HG03520 (cell line): Measurements from ENCODE around the gene LIN54.
"Not testable (repeated sequence)": the region's sequence is repeated elsewhere in the genome, so short reads cannot be mapped to it uniquely, and the experiment has no call there.

Experiments used
- ATAC-seq: cut with Tn5 transposase; IDR thresholded peaks from one replicate; pipeline ENCODE4 v1.9.1; 2021; ENCODE audit warnings: mild to moderate bottlenecking, moderate library complexity; ENCODE audit not compliant: unreplicated experiment

Gene LIN54

DNA sequence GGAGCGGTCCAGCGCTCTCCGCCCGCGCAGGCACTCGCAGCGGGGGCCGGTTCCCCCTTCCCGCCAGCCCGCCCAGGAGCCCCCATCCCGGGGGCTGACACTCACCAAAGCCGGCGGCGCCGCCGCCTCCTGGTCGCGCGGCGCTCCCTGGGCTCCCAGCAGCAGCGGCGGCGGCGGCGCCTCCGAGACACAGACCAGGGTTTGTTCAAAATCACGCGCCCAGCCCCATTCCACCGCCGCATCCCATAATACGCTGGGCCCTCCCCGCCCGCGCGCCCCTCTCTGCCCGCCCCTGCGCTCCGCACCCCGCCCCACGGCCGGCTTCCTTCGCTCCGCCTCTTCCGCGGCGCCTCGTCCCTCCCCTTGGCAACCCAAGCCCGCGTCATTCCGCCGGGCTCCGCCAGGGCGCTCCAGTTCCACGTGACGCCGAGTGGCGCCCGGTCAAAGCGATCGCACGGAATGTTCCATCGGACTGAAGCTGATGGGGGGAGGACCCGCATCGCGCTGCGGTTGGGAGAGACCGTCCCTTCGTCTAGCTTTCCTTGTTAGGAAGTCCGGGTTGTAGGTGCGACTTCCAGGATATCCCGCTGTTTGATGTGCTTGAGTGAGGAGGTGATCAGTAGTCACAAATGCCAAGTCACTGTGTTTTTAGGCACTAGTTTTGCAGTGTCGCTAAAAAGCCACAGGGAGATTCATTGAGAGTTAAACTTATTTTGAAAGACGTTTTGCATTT, 2.2 kb upstream of the LIN54 start:
- ATAC-seq, result peak; percentile 79

DNA sequence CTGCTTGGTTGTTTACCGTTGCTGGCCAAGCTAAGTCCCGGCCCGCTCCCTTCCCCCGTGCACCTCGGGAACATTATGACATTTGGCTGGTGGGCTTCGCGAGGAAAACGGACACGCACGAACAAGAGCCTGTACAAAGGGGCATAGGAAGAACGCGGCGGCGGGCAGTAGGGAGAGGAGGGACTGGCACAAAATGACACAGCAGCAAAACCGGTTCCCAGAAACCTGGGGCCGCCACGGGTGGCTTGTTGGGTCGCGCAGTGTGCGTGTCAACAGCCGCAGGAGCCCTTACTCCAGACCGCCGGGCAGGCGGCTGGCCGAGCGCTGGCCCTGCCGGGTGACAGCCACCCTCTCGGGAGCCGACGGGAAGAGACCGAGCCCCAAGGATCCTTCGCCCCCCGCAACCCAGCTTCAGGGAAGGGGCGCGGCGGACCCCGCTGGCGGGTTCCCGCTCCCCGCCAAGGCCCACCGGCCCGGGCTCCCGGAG, 1.6 kb upstream of the LIN54 start:
- ATAC-seq, result no peak

- no peak for ATAC-seq
These were observed 1.1 kb upstream of the LIN54 start for GRCh38 chr4:83011689-83012199.

- no peak for ATAC-seq
These were observed 507 bp downstream of the LIN54 start for GRCh38 chr4:83010111-83010521.

GRCh38 chr4:83009529-83009928, 1.1 kb downstream of the LIN54 start:
- no peak for ATAC-seq

DNA sequence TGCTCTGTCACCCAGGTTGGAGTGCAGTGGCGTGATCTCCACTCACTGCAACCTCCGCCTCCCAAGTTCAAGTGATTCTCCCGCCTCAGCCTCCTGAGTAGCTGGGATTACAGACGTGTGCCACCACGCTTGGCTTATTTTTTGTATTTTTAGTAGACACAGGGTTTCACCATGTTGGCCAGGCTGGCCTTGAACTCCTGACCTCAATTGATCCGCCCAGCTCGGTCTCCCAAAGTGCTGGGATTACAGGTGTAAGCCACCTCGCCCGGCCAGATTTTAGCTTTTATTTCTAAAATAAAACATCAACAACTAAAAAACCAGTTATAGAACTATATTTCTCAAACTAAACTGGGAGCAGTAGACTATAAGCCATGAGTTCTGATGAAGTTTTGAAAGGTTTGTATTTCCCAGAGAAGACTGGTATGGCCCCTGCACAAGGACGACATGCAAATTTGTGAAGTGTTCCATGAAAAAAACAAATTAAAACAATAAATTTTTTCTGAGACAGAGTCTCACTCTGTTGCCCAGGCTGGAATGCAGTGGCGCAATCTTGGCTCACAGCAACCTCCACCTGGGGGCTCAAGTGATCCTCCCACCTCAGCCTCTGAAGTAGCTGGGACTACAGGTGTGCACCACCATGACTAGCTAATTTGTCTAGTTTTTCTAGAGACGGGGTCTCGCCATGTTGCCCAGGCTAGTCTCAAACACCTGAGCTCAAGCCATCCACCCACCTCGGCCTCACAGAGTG, 7.4 kb downstream of the LIN54 start:
- not testable (repeated sequence) for ATAC-seq

DNA sequence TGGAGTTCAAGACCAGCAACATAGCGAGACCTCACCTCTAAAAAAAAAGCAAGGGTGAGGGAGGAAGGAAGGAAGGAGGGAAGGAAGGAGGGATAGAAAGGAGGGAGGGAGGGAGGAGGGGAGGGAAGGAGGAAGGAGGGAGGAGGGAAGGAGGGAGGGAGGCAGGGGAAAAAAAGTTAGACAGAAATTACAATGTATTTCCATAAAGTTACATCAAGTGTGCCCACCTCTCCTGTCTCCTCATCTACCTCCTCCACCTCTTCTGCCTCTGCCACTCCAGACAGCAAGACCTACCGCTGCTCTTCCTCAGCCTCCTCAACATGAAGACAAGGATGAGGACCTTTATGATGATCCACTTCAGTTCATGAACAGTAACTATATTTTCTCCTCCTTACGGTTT, 8.3 kb downstream of the LIN54 start:
- no peak for ATAC-seq

DNA sequence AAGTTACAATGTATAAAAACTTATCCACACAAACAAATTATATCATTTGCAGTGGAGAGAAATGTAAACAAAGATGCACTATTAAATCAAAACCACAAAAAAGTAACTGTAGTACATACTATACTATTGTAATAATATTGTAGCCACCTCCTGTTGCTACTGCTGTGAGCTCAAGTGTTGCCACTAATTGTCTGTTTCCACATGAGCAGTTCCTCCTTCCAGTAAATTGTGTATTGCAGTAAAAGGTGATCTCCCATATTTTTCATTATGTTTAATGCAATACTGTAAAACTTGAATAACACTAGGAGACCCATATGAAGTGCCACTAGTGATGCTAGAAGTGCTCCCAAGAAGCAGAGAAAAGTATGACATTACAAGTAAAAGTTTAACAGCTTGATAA, 11.7 kb downstream of the LIN54 start:
- ATAC-seq, result no peak

GRCh38 chr4:82994834-82995233, 15.8 kb downstream of the LIN54 start:
- no peak for ATAC-seq

DNA sequence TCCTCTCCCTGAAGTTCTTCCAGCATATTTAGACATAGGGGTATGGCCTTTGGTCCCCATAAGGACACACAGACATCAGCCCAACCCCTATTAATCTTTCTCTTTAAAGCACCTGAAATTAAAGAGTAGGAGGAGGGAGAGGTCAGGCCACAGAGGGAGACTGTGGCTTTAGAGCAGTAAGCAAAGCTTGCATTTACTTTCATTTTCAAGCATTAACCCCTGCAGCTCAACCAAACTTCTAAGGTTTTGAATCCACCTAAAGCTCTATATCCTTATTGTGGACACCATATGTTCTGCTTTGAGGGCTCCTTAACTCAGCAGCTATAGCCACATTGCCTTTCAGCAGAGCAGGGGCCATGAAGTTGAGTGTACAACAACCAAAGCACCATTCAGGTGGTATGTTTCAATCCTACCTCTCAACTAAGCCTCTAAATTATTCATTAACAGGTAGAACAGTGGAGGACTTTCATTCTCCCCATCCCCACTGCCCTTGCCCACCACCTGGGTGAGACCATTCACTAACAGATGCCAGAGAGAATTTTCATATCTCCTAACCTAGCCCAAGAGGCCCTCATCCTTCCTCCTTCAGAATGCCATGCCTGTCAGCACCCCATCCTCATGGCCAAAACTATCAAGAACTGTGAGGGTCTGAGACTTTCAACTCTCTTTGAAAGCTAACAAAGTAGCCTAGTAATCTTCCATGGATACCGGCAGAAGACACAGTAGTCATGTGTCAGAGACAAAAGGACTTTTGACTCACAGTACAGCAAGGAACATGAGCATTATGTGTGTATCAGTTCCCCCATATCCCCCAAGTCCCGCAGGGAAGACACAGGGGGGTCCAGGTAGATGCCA, 20.8 kb downstream of the LIN54 start:
- peak; percentile 92 for ATAC-seq

DNA sequence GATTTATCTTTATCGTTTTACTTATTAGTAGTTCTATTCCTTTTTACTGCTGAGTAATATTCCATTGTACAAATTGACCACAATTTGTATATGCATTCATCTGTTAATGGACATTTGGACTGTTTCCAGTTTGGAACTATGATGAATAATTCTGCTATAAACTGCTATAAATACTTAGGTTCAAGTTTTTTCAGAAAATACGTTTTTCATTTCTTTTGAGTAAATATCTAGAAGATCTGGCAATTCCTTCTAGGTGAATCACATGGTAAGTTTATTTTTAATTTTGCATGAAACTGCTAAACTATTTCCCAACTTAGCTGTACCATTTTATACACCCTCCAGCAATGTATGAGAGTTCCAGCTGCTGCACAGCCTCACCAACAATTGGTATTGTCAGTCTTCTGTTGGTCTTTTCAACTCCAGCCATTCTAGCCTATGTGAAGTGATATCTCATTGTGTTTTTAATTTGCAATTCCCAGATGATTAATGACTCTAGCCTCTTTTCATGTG, 22.2 kb downstream of the LIN54 start:
- ATAC-seq, result no peak

GRCh38 chr4:82987519-82987918, 23.1 kb downstream of the LIN54 start:
- not testable (repeated sequence) for ATAC-seq

GRCh38 chr4:82984459-82984858, 26.2 kb downstream of the LIN54 start:
- ATAC-seq, result no peak

DNA sequence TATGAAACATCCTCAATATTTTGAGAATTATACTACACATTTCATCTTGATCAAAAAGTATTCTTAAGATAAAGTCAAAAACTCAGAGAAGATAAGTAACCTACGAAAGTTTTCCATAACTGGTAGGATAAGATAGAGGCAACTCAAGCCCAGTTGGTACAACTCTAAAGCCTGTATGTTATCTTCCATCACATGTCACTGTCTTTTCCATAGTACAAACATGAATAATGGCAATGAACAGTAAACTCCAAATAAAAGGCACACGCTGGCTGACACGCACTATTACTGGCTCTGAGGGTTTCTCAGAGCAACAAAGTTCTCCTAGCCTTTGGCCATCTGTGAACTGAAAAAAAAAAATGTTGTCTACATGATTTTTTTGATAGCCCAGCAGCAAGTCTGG, 27.2 kb downstream of the LIN54 start:
- no peak for ATAC-seq

- no peak for ATAC-seq
These were observed 29.5 kb downstream of the LIN54 start for GRCh38 chr4:82981138-82981537.

DNA sequence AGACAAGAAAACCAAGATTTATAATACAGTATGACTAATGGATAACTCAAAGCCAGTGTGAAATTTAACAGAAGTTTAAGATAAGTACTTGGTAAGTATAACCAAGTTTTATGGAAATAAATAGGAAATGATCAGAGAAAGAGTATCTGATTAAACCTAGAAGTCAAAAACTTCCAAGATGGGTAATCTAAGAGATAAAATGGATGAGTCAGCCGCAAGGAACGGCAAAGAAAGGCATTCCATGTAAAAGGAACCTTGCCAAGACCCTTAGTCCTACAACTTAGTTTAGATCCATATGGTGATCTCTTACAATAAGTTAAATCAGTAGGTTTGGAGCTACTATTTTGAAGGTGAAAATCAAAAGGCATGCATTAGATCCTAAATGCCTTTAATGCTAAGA, 34.8 kb downstream of the LIN54 start:
- no peak for ATAC-seq

GRCh38 chr4:82969414-82969813, 41.2 kb downstream of the LIN54 start:
- ATAC-seq, result no peak

DNA sequence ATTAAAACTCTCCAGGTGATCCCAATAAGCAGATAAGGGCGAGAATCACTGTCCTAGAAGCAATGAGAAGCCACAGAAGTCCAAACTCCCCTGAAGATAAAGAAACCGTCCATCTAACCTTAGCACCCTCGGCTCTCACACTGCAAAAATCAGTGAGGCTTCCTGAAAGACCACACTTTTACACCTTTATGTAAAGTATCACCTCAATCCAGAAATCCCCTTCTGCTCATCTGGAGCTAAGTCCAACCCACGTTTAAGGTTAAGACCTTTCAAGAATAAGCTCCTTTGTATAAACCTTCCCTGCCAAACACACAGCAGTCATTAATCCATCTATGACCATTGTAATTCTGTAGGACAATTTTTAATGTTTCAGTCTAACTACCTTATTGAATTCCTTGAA, 41.7 kb downstream of the LIN54 start:
- no peak for ATAC-seq

DNA sequence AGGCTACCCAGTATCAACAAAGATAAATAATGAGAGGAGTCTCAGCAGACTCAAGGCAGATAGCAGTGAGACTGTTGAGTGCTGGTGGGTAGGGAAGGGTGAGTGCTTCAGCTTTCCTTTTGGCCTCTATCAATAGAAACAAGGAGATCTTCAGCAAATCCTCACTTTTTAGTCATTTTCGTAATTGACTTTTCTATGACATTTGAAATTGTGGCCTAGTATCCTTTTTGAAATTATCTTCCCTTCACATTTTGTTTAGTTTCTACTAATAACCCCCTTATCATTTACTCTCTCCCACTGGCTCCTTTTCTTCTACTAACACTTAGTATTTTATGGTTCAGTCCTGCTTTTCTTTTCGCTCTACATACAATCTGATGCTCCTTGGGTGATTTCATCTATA, 44.9 kb downstream of the LIN54 start:
- no peak for ATAC-seq

DNA sequence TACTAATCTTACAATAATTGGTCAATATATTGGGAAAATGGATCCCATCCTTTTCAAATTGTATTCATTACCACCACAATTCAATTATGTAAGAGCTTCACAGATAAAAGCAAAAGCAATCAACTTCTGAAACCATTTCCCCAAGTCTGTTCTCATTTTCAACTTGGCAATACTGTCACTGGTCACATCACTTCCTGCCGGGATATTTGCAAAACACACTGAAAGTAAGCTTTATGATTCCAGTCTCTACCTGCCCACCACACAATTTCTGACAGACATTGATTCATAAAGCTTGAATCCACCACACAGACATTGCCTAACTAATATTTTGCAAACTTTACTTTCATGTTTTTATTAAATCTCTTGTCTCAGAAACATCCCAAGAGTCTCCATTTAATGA, 53.6 kb downstream of the LIN54 start:
- no peak for ATAC-seq

GRCh38 chr4:82954212-82954611, 56.4 kb downstream of the LIN54 start:
- ATAC-seq, result no peak
